HepG2 (cell line): Measurements from ENCODE around the gene VAMP8. TPM values are rescaled to one million over a fixed set of nuclear protein-coding genes. Genes with fewer than 3 reads are reported as not detected.

ENCODE experiments used
- HINFP ChIP-seq: sonication (generic); formaldehyde crosslinking; IDR thresholded peaks from 2 replicates; pipeline ENCODE4 v1.4.0; 2020; ENCODE audit warnings: low read depth, mild to moderate bottlenecking, missing genetic modification reagents
- MYNN ChIP-seq: sonication (generic); formaldehyde crosslinking; IDR thresholded peaks from 2 replicates; pipeline ENCODE4 v1.4.0; 2020; ENCODE audit warnings: mild to moderate bottlenecking, low read depth, missing genetic modification reagents
- ZNF12 ChIP-seq: sonication (generic); formaldehyde crosslinking; IDR thresholded peaks from 2 replicates; pipeline ENCODE4 v1.5.0; 2020; ENCODE audit warnings: missing genetic modification reagents
- ZNF225 ChIP-seq: sonication (generic); formaldehyde crosslinking; IDR thresholded peaks from 2 replicates; pipeline ENCODE4 v1.4.0; 2020; ENCODE audit warnings: mild to moderate bottlenecking, missing genetic modification reagents
- ZNF264 ChIP-seq: sonication (generic); formaldehyde crosslinking; IDR thresholded peaks from 2 replicates; pipeline ENCODE4 v1.4.0; 2020; ENCODE audit warnings: missing genetic modification reagents
- ZNF33B ChIP-seq: sonication (generic); formaldehyde crosslinking; IDR thresholded peaks from 2 replicates; pipeline ENCODE4 v1.5.1; 2020; ENCODE audit warnings: mild to moderate bottlenecking, missing genetic modification reagents
- ZNF367 ChIP-seq: sonication (generic); formaldehyde crosslinking; IDR thresholded peaks from 2 replicates; pipeline ENCODE4 v1.4.0; 2020; ENCODE audit warnings: missing genetic modification reagents, borderline replicate concordance
- ZNF589 ChIP-seq: sonication (generic); formaldehyde crosslinking; conservative IDR thresholded peaks from 2 replicates; pipeline ENCODE4 v1.8.0; 2022; ENCODE audit warnings: mild to moderate bottlenecking, moderate library complexity, missing genetic modification reagents
- ZNF615 ChIP-seq: sonication (generic); formaldehyde crosslinking; IDR thresholded peaks from 2 replicates; pipeline ENCODE4 v1.5.0; 2020; ENCODE audit warnings: mild to moderate bottlenecking, missing genetic modification reagents, borderline replicate concordance
- ZNF709 ChIP-seq: sonication (generic); formaldehyde crosslinking; IDR thresholded peaks from 2 replicates; pipeline ENCODE4 v1.5.0; 2020; ENCODE audit warnings: mild to moderate bottlenecking, missing genetic modification reagents
- ZNF879 ChIP-seq: sonication (generic); formaldehyde crosslinking; IDR thresholded peaks from 2 replicates; pipeline ENCODE4 v1.8.1; 2023; ENCODE audit warnings: missing genetic modification reagents
- polyA plus RNA-seq, 8 experiments: library from polyadenylated mRNA; depleted of rRNA in 3 of 8; stranded (reverse) in 7 of 8; unstranded in 1 of 8; fragments of >200 nt; fragmentation: Illumina TruSeq in 4 of 8; extraction: Trizol in 4 of 8; gene quantifications; 2 replicates each; pipeline versions ENCODE4 v1.2.1 to v1.2.3, GENCODE V29; 2011 to 2016; ENCODE audit warnings: low read depth in 4 of 8, missing spikeins in 1 of 8, mixed read lengths in 1 of 8; ENCODE audit not compliant: insufficient read depth in 1 of 8
- total RNA-seq, 5 experiments: library from RNA; depleted of rRNA; stranded (reverse); fragments of >200 nt; fragmentation: Illumina TruSeq; extraction: Trizol; gene quantifications; 2 replicates each; pipeline ENCODE4 v1.2.3, GENCODE V29; 2016; ENCODE audit warnings: low read depth in 1 of 5
- TF ChIP-seq, protein P1 (sequence below), 2 experiments: sonication (generic) in 1 of 2; formaldehyde crosslinking in 1 of 2; IDR thresholded peaks; 2 replicates each; pipeline versions ENCODE4 v1.6.1 to v1.9.0; 2014 to 2022; ENCODE audit warnings: antibody characterized with exemption in 1 of 2, borderline replicate concordance in 1 of 2, inconsistent platforms in 1 of 2, low read depth in 1 of 2, missing genetic modification reagents in 1 of 2
- TF ChIP-seq, protein P2 (sequence below): sonication (generic); formaldehyde crosslinking; IDR thresholded peaks from 2 replicates; pipeline ENCODE4 v1.4.0; 2020; ENCODE audit warnings: missing genetic modification reagents
- TF ChIP-seq, protein P3 (sequence below): sonication (generic); formaldehyde crosslinking; conservative IDR thresholded peaks from 2 replicates; pipeline ENCODE4 v1.8.0; 2022; ENCODE audit warnings: mild to moderate bottlenecking, moderate library complexity, missing genetic modification reagents
- TF ChIP-seq, protein P4 (sequence below): sonication (generic); formaldehyde crosslinking; IDR thresholded peaks from 2 replicates; pipeline ENCODE4 v1.4.0; 2020; ENCODE audit warnings: missing genetic modification reagents, borderline replicate concordance

Gene VAMP8
- total and polyA plus RNA-seq, 2 of the 13 experiments (the other 11 are each of a cell fraction or from before 2014, with no cell fraction given) = 83.3 to 157 TPM

DNA sequence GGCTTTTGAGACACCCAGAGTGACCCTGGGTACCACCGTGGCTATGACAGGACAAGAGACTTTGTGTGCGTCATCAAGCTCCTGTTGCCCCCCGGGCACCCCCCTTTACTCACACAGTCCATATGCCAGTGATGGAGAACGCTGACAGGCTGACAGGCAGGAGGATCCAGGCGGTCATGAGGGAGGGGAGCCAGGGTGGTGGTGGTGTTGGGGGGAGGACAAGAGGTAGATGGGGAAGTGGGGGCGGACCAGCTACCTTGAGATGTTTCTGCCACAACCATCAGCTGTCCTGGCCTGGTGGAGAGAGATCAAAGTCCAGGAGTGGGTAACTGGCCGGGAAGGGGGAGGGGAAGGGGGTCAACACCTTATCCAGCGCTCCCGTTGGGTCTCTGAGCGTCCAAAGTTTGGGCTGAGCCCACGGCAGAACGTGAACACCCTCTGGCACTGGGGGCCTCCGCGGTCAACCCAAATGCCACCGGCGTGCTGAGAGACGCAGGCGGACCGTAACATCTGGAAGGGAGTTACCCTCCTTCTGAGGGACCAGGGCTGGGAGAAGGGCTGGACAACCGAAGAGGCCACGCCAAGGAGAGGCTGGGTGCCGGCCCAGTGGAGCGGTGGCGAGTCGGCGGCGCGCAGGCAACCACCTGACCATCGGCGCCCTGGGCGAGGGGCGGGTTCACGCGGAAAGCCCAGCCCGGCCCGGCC is 24.5 kb downstream of the VAMP8 start (continued):
- TF ChIP-seq, protein P1, sequence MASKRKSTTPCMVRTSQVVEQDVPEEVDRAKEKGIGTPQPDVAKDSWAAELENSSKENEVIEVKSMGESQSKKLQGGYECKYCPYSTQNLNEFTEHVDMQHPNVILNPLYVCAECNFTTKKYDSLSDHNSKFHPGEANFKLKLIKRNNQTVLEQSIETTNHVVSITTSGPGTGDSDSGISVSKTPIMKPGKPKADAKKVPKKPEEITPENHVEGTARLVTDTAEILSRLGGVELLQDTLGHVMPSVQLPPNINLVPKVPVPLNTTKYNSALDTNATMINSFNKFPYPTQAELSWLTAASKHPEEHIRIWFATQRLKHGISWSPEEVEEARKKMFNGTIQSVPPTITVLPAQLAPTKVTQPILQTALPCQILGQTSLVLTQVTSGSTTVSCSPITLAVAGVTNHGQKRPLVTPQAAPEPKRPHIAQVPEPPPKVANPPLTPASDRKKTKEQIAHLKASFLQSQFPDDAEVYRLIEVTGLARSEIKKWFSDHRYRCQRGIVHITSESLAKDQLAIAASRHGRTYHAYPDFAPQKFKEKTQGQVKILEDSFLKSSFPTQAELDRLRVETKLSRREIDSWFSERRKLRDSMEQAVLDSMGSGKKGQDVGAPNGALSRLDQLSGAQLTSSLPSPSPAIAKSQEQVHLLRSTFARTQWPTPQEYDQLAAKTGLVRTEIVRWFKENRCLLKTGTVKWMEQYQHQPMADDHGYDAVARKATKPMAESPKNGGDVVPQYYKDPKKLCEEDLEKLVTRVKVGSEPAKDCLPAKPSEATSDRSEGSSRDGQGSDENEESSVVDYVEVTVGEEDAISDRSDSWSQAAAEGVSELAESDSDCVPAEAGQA (IDR thresholded peaks at IDR 0.05; ENCODE audit: low read depth) = no peak
- TF ChIP-seq, protein P1 (CRISPR knock-in tag; IDR thresholded peaks at IDR 0.05; ENCODE audit: borderline replicate concordance) = no peak
- no peak for TF ChIP-seq ZNF264 (CRISPR knock-in tag)
- TF ChIP-seq, protein P2, sequence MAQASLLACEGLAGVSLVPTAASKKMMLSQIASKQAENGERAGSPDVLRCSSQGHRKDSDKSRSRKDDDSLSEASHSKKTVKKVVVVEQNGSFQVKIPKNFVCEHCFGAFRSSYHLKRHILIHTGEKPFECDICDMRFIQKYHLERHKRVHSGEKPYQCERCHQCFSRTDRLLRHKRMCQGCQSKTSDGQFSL = peak; percentile 37; the same call in 1 of the 2 replicates
- no peak for TF ChIP-seq ZNF615 (CRISPR knock-in tag)
- TF ChIP-seq ZNF879 (CRISPR knock-in tag) = peak; percentile 54; the same call in 1 of the 2 replicates
- TF ChIP-seq ZNF12 = no peak
- TF ChIP-seq ZNF709 = no peak
- no peak for TF ChIP-seq ZNF589 (CRISPR knock-in tag)
- TF ChIP-seq ZNF367 (CRISPR knock-in tag) = no peak
- TF ChIP-seq MYNN (CRISPR knock-in tag) = 0 out of 2 replicates have a peak, but pooled peaks have one; percentile 17
- TF ChIP-seq HINFP (CRISPR knock-in tag) = no peak
- TF ChIP-seq, protein P3, sequence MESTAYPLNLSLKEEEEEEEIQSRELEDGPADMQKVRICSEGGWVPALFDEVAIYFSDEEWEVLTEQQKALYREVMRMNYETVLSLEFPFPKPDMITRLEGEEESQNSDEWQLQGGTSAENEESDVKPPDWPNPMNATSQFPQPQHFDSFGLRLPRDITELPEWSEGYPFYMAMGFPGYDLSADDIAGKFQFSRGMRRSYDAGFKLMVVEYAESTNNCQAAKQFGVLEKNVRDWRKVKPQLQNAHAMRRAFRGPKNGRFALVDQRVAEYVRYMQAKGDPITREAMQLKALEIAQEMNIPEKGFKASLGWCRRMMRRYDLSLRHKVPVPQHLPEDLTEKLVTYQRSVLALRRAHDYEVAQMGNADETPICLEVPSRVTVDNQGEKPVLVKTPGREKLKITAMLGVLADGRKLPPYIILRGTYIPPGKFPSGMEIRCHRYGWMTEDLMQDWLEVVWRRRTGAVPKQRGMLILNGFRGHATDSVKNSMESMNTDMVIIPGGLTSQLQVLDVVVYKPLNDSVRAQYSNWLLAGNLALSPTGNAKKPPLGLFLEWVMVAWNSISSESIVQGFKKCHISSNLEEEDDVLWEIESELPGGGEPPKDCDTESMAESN (CRISPR knock-in tag) = no peak
- TF ChIP-seq ZNF33B (CRISPR knock-in tag) = no peak
- 0 out of 2 replicates have a peak, but pooled peaks have one; percentile 44 for TF ChIP-seq ZNF225
- TF ChIP-seq, protein P4, sequence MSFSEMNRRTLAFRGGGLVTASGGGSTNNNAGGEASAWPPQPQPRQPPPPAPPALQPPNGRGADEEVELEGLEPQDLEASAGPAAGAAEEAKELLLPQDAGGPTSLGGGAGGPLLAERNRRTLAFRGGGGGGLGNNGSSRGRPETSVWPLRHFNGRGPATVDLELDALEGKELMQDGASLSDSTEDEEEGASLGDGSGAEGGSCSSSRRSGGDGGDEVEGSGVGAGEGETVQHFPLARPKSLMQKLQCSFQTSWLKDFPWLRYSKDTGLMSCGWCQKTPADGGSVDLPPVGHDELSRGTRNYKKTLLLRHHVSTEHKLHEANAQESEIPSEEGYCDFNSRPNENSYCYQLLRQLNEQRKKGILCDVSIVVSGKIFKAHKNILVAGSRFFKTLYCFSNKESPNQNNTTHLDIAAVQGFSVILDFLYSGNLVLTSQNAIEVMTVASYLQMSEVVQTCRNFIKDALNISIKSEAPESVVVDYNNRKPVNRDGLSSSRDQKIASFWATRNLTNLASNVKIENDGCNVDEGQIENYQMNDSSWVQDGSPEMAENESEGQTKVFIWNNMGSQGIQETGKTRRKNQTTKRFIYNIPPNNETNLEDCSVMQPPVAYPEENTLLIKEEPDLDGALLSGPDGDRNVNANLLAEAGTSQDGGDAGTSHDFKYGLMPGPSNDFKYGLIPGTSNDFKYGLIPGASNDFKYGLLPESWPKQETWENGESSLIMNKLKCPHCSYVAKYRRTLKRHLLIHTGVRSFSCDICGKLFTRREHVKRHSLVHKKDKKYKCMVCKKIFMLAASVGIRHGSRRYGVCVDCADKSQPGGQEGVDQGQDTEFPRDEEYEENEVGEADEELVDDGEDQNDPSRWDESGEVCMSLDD (CRISPR knock-in tag) = no peak
